Activated CD8-positive, alpha-beta memory T cell treated with anti-CD3 and anti-CD28 coated beads, Interleukin-2, amount 50 U/mL, for 48 hours (primary cell): ENCODE data around the gene GATD1.
"Not testable (repeated sequence)": the region's sequence is repeated elsewhere in the genome, so short reads cannot be mapped to it uniquely, and the experiment has no call there.

ENCODE experiments used
- DNase-seq: peaks from one replicate; pipeline ENCODE4 v3.0.0-alpha.2; 2020

Gene GATD1

DNA sequence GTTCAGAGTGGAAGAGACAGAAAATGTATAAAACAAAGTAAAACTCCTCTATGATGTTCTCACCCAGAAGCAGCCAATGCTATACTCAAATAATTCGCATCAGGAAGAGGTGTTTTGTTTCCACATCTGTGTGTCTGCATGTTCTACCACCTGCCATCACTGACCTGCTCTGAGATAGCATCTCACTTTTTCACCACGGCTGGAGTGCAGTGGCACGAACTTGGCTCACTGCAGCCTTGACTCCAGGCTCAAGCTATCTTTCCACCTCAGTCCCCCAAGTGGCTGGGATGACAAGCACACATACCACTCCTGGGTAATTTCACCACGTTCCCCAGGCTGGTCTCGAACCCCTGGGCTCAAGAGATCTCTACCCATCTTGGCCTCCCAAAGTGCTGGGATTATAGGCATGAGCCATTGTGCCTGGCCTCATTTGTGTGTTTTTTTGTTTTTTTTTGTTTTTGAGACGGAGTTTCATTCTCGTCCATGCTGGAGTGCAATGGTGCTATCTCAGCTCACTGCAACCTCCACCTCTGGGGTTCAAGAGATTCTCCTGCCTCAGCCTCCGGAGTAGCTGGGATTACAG, 15.7 kb downstream of the GATD1 start:
- DNase-seq: no peak

DNA sequence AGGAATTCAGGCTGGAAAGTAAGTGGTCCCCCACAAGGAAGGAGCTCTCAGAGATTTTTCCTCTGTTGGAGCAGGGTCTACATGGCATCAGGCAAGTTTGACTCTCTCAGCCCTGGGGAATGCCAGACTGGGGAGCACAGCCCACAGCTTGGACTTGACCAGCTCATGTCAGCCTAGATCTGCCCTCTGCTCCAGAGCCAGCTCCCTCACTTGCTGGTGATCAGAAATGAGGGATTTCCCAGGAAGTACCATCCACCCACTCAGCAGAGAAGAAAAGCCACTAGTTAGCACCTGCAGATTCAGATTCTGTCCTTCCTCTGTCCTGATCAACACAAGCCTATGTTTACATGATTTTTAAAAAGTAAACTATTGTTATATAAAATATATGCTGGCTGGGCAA, 17.1 kb downstream of the GATD1 start:
- DNase-seq: no peak

DNA sequence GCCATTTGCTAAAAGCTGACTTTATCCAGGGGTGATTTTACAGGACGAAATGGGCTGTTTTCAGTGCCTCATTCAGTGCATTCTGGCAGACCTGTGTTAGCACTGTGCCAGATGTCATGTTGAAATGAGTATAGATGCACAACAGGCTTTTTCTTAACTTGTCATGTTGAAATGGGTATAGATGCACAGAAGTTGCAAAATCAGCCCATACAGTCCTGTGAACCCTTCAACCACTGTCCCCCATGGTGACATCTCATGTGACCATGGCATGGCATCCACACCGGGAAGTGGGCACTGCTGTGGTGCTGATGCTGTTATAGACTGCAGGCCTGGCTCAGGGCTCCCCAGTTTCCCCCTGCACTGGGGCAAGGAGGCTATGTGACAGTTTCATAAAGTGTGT, 27.6 kb downstream of the GATD1 start:
- DNase-seq: no peak

DNA sequence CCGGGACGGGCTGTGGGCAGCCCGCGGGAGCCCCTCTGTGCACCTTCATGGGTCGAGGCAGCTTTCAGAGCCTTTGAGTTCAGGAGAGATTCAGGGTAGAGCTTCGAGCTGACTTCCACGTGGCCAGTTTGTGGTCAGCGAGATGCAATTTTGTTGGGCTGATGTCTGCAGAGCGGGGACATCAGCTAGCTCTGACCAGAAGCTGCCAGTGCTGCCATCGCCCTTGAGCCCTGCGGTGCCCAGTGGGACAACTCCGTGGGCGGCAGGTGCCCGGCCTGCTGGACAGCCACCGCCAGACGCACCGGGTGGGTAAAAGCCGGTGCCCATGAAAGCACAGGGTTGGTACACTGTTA, 29.3 kb downstream of the GATD1 start:
- DNase-seq: no peak

DNA sequence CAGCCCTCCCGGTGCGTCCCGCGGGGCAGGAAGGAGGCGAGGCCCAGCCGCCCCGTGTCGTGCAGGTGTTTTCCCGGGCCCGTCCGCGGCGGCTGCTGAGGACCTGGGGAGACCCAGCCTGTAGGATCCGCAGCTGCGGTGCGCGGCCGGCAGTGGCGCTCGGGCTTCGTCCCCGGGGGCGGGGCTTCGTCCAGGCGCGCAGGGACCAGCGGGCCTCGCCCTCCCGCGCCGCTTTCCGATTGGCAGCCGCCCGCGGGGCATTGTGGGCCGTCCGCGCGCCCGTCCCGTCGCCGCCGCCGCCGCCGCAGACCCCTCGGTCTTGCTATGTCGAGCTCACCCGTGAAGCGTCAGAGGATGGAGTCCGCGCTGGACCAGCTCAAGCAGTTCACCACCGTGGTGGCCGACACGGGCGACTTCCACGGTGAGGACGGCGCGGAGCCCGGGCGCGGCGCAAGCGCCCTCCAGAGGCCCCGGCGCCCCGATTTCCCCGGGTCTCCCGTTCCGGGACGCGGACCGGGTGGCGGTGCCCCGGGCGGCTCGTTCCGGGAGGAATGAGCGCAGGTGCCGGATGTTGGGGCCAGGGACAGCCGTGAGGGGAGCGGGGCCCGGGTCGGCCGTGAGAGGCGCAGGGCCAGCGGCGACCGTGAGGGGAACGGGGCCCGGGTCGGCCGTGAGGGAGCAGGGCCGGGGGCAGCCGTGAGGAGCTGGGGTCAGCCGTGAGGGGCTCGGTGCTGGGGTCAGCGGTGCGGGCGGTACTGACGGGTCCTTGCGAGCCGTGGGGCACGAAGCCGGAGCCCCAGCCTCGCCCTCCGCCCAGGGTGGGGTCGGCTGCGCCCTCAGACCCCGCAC, 29.9 kb downstream of the GATD1 start, which contains the start of gene TALDO1:
Gene TALDO1, plus strand, starts transcription at position 307 of the 849 bp plus-strand sequence. Its CDS starts 18 bp downstream, at position 325.
- DNase-seq: peak; percentile 95

DNA sequence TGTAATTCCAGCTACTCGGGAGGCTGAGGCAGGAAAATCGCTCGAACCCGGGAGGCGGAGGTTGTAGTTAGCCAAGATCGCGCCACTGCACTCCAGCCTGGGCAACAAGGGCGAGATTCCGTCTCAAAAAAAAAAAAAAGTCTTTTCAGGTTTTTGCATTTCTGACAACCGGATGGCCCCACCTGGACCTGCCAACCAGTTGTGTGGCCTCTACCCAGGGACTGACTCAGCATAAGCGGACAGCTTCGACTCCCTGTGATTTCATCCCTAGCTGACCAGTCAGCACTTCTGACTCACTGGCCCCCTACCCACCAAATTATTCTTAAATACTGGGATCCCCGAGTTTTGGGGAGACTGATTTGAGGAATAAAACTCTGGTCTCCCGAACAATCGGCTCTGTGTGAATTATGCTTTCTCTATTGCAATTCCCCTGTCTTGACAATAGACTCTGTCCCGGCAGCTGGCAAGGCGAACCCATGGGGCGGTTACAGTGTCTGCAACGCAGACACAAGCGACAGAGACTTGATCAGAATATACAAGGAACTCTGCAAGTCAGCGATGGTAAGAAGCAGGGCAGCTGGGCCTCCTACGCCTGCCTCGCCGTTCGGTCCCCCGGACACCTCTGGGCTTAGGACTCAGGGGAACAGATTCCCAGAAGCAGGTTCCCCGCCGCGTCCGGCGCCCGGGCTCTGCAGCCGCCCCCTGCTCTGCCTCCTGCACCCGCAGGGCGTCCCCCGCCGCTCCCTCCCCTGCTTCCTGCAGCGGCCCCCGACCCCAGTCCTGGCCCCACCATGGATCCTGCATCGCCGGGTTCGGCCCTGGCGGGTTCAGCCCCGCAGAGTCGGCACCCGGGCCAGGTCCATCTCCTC, 30.8 kb downstream of the GATD1 start:
- DNase-seq: no peak

DNA sequence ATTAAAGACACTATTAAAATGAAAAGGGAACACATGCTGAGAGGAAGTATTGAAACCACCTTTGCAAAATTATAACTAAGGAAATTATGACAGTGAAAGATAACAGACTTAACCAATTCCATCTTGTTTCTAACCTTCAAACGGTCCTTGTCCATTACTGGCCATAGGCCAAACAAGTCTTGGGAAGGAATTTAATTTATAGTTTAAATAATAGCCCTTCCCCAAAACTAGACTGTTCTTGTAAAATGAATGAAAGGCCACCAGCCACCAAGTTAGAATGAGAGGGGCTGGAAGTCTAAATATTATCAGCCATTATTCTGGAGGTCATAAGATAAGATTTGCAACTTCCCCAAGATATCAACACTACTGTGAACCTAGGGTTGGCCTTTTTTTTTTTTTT, 31.9 kb downstream of the GATD1 start:
- DNase-seq: no peak

DNA sequence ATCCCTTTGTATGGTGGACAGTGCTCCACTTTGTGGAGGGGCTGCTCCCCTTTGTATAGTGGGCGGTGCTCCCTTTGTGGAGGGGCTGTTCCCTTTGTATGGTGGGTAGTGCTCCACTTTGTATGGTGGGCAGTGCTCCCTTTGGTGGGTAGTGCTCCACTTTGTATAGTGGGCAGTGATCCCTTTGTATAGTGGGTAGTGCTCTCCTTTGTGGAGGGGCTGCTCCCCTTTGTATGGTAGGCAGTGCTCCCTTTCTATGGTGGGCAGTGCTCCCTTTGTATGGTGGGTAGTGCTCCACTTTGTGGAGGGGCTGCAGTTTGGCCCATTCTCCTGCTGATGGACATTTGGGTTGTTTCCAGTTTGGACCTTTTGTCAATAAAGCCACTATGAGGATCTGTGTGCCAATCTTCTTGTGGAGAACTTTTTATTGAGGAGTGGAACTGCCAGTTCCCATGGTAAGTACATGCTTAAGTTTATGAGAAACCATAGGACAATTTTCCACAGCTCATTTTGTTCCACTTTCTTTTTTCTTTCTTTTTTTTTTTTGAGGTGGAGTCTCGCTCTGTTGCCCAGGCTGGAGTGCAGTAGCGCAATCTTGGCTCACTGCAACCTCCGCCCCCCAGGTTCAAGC, 34.6 kb downstream of the GATD1 start:
- no peak for DNase-seq

DNA sequence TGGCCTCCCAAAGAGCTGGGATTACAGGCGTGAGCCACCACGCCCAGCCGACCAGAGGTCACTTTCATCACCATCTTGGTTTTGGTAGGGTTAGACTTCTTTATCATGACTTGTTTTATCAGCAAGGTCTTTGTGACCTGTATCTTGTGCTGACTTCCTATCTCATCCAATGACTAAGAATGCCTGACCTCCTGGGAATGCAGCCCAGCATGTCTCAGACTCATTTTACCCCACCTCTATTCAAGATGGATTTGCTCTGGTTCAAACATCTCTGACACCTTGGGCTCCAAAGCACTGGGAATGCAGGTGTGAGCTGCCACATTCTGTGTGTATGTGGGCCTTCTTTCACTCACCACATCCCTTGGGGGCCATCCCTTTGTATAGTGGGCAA, 35.1 kb downstream of the GATD1 start:
- DNase-seq: no peak

DNA sequence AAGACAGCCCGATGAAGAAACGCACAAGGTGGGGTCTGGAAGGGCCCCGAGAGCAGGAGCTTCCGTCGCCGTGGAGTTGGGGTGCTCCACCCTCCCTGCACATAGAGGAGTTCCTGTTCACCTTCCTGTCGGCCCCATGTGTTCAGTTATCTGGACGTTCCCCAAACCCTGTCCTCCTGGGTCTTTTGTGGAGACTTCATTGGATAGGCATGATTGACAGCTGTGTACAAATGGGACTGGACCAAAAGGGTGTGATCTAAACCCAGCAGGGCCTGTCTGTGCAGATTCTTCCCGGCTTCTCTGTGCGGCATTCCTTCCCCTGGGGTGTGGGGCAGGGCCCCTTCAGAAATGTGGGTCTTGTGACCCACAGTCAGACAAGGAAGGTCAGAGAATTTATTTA, 39.4 kb downstream of the GATD1 start:
- DNase-seq: not testable (repeated sequence)

DNA sequence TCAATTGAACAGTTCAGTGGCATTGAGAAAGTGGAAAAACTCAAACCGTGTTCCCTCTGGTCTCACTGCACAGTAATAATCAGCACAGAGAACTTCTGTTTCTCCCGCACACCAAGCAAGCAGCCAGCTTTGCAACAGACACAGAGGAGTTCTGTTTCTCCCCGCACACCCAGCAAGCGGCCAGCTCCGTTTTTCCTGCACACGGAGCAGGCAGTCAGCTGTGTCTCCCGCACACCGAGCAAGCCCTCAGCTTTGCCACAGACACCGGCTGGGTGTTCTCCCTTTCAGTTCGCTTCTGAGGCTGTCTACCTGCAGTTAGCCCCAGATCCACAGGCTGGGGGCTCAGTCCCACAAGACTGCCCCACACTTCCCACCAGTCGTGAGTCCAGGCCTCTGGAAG, 39.9 kb downstream of the GATD1 start:
- DNase-seq: no peak

DNA sequence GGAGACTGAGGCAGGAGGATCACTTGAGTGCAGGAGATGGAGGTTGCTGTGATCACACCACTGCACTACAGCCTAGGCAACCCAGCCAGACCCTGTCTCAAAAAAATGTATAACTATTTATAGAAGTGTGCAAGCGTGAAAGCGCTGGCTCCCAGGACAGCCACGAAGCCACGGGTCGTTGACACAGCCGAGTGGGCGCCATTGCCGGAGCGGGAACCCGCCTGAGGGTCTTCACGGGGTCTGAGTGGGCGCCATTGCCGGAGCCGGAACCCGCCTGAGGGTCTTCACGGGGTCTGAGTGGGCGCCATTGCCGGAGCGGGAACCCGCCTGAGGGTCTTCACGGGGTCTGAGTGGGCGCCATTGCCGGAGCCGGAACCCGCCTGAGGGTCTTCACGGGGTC, 42.7 kb downstream of the GATD1 start:
- not testable (repeated sequence) for DNase-seq

DNA sequence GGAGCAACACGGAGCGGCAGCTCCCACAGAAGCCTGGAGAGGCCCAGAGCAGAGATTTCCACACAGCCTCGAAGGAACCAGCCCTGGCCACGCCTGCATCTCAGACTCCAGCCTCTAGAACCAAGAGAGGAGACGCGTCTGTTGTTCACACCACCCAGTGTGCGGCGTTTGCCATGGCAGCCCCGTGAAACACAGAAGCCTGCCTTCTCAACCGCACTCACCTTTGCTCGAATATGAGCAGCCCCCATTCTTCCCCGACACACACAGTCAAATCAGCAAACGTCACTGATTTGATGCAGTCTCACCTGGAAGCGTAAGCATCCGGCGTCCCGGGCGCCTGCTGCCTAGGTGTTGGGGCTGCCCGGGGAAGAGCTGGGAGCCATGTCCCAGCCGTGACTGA, 44.2 kb downstream of the GATD1 start:
- DNase-seq: no peak

DNA sequence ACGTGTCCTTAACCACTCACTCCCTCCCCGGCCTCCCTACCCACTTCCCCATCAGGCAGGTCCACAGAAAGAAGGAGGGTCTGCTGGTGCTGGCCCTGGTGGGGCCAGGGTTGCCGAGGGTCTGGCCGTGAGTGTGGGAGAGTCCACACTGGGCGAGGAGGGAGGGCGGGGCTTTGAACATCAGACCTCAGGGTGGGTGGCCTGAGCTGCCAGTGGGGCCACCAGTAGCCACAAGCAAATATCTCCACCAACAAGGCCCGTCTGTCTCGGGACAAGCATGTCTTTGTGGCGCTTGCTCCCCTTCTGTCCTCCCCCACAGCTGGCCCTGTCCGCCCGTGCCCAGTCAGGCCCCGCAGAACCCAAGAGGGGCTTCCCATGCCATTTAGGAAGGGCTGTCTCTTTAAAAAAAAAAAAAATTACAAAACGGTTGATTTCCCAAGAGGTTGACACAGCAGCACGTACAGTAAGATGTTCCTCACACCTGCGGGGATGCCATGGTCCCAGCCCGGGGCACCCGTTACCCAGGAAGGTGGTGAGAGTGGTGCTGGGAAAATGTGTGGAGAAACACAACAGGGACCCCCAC, 47.7 kb downstream of the GATD1 start:
- DNase-seq: no peak

DNA sequence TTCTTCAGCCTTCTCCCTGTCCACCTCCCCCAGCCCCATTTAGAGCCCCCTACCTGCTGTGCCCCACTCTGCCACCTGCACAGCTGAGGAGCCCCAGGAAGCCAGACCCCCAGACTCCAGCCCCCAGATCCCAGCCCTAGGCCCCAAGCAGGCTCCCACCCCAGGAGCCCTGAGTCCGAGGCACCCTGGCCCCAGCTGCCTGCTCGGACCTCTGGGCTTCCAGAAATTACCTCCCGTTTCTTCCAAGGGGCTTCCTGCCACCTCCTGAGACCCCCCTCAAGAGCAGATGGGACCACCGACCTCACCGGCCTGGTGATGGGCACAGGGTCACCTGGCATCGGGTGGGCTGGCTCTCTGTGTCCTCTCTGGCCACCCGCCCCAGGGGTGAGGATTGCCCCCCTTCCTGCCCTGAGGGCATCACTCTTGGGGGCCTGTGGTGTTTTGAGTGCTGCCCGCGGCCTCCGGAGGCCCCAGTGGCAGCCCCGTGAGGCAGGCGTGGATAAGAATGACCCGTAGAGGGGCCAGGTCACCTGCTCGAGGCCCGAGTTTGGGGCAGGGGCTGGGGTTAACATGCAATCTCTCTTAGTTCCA, 48.3 kb downstream of the GATD1 start:
- no peak for DNase-seq

DNA sequence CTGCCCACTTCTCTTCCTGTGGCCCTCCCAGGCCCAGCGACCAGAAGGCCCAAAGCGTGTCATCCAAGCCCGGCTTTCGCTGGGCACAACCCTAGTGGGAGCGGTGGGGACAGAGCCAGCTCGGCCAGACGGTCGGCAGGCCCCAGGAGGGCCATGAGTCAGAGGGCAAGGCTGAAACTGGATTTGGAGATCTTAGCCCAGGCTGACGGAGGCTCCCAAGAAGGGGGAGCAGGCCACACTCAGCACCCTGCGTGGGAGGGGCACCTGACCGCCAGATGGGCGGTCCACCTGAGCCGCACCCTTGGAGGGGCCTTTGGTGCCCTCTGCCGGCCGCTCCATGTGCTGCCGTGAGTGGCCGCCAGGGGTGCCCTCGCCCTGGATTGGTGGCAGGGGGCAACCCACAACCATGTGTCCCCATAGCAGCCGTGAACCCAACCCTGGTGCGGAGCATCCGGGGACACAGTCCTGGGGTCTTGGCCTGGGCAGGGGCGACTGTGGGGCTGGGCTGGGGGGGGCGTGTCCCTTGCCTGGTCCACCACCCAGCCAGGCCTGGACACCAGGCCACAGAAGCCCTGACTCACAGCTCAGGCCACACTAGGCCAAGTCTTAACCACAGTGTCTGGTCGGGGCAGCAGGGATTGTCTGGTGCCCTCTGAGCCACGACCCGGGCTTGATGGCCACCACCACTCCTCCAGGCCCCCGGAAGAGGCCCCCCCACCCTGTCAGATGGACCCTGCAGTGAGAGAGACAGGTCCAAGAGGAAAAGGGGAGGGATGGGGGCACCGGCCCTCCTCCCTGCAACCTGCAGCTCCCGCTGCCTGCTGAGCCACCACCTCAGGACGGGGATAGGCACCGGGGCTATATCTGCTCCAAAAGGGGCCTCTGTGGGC, 49.2 kb downstream of the GATD1 start:
- DNase-seq: peak; percentile 93

DNA sequence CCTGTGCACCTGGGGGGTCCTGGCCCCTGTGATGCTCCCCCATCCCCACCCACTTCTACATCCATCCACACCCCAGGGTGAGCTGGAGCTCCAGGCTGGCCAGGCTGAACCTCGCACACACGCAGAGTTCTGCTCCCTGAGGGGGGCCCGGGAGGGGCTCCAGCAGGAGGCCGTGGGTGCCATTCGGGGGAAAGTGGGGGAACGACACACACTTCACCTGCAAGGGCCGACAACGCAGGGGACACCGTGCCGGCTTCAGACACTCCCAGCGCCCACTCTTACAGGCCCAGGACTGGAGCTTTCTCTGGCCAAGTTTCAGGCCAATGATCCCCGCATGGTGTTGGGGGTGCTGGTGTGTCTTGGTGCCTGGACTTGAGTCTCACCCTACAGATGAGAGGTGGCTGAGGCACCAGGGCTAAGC, 50.0 kb downstream of the GATD1 start:
- DNase-seq: no peak

DNA sequence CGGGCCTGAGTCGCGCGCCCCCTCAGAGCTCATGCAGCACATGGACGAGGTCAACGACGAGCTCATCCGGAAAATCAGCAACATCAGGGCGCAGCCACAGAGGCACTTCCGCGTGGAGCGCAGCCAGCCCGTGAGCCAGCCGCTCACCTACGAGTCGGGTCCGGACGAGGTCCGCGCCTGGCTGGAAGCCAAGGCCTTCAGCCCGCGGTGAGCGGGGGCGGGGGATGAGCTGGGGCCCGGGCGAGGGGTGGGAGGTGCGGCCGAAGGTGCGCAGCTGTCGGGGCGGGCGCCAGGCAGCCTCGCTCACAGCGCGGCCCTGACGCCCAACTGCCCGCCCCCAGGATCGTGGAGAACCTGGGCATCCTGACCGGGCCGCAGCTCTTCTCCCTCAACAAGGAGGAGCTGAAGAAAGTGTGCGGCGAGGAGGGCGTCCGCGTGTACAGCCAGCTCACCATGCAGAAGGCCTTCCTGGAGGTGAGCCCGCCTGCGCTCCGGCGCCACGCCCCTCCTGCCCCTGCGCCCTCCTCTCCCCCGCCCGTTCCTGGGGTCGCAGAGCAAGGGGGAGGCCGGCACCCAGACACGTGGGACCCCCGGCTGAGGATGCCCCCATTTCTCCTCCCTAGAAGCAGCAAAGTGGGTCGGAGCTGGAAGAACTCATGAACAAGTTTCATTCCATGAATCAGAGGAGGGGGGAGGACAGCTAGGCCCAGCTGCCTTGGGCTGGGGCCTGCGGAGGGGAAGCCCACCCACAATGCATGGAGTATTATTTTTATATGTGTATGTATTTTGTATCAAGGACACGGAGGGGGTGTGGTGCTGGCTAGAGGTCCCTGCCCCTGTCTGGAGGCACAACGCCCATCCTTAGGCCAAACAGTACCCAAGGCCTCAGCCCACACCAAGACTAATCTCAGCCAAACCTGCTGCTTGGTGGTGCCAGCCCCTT, 50.7 kb downstream of the GATD1 start:
- peak; percentile 80 for DNase-seq

DNA sequence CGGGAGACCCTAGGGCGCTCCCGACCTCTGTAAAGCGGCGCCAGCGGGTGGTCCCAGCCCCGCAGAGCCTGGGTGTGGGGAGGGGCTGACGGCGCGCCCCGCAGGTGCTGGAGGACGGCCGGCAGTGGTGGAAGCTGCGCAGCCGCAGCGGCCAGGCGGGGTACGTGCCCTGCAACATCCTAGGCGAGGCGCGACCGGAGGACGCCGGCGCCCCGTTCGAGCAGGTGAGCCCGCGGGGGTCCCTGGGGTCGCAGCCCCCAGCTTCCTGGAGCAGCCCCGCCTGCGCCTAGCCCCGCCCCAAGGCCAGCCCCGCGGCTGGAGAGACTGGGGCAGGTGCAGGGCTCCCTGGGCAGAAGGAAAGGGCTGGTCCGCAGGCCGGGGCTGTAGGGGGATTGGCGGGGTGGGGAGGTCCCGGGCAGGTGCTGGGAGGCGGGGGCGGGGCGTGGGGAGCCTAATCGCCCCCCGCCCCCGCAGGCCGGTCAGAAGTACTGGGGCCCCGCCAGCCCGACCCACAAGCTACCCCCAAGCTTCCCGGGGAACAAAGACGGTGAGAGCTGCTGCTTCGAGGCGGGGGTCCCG, 51.6 kb downstream of the GATD1 start:
- no peak for DNase-seq
